Liver (tissue), 9 donors: ENCODE results near the gene DCDC1. TPM values are rescaled to one million over a fixed set of nuclear protein-coding genes. Genes with fewer than 3 reads are reported as not detected.

Source experiments
- DNase-seq: peaks from one replicate; pipeline ENCODE4 v3.0.0-alpha.2; 2017; ENCODE audit warnings: low spot score
- H3K27ac ChIP-seq, 2 donors: one replicate each; pipeline ENCODE4 v1.7.0; 2013; ENCODE audit warnings: inconsistent platforms in 2 of 2, low read length in 2 of 2, control low read depth in 1 of 2, low read depth in 1 of 2, mild to moderate bottlenecking in 1 of 2
- H3K27me3 ChIP-seq, 4 donors: one replicate each; pipeline versions ENCODE4 v1.6.1 to v1.7.0; 2013; ENCODE audit warnings: low read length in 3 of 4, inconsistent platforms in 1 of 4, mild to moderate bottlenecking in 1 of 4, moderate library complexity in 1 of 4; ENCODE audit not compliant: control insufficient read depth in 4 of 4, insufficient read depth in 4 of 4
- H3K36me3 ChIP-seq, 4 donors: one replicate each; pipeline versions ENCODE4 v1.6.1 to v1.7.0; 2013; ENCODE audit warnings: low read length in 3 of 4, mild to moderate bottlenecking in 3 of 4, low read depth in 1 of 4, moderate library complexity in 1 of 4; ENCODE audit not compliant: control insufficient read depth in 4 of 4, insufficient read depth in 3 of 4
- H3K4me1 ChIP-seq, 4 donors: one replicate each; pipeline versions ENCODE4 v1.6.1 to v1.7.0; 2013; ENCODE audit warnings: low read length in 3 of 4, mild to moderate bottlenecking in 3 of 4, moderate library complexity in 1 of 4; ENCODE audit not compliant: control insufficient read depth in 4 of 4, insufficient read depth in 4 of 4
- H3K4me3 ChIP-seq, 3 donors: one replicate each; pipeline versions ENCODE4 v1.6.1 to v1.7.0; 2013; ENCODE audit warnings: low read length in 3 of 3, control low read depth in 1 of 3, low read depth in 1 of 3, mild to moderate bottlenecking in 1 of 3
- H3K9ac ChIP-seq, 2 donors: one replicate each; pipeline ENCODE4 v1.7.0; 2013; ENCODE audit warnings: low read length in 2 of 2, mild to moderate bottlenecking in 2 of 2, moderate library complexity in 2 of 2, control low read depth in 1 of 2, low read depth in 1 of 2
- H3K9me3 ChIP-seq, 4 donors: one replicate each; pipeline versions ENCODE4 v1.6.1 to v1.7.0; 2013; ENCODE audit warnings: low read length in 3 of 4; ENCODE audit not compliant: control insufficient read depth in 4 of 4
- EGR1 ChIP-seq, 2 donors: IDR thresholded peaks; 2 replicates each; pipeline ENCODE4 v1.6.1; 2016 to 2018; ENCODE audit warnings: antibody characterized with exemption in 2 of 2, low read depth in 2 of 2
- FOXA1 ChIP-seq: IDR thresholded peaks from 2 replicates; pipeline ENCODE4 v1.6.1; 2016; ENCODE audit warnings: antibody characterized with exemption
- GABPA ChIP-seq, 2 donors: IDR thresholded peaks in 1 of 2; conservative IDR thresholded peaks in 1 of 2; 2 replicates each; pipeline ENCODE4 v1.6.1; 2016; ENCODE audit warnings: antibody characterized with exemption in 2 of 2, mild to moderate bottlenecking in 1 of 2, moderate library complexity in 1 of 2
- HNF4A ChIP-seq, 2 donors: conservative IDR thresholded peaks; 2 replicates each; pipeline ENCODE4 v1.6.1; 2016; ENCODE audit warnings: antibody characterized with exemption in 2 of 2, mild to moderate bottlenecking in 2 of 2
- JUND ChIP-seq, 2 donors: IDR thresholded peaks; 2 replicates each; pipeline ENCODE4 v1.6.1; 2016; ENCODE audit warnings: antibody characterized with exemption in 2 of 2
- RAD21 ChIP-seq, 2 donors: IDR thresholded peaks; 2 replicates each; pipeline ENCODE4 v1.6.1; 2016; ENCODE audit warnings: antibody characterized with exemption in 2 of 2, mild to moderate bottlenecking in 2 of 2
- RXRA ChIP-seq, 2 donors: IDR thresholded peaks; 2 replicates each; pipeline ENCODE4 v1.6.1; 2017 to 2018; ENCODE audit warnings: antibody characterized with exemption in 2 of 2, mild to moderate bottlenecking in 1 of 2
- SP1 ChIP-seq: IDR thresholded peaks from 2 replicates; pipeline ENCODE4 v1.6.1; 2018; ENCODE audit warnings: antibody characterized with exemption, mild to moderate bottlenecking
- TAF1 ChIP-seq: conservative IDR thresholded peaks from 2 replicates; pipeline ENCODE4 v1.6.1; 2016; ENCODE audit warnings: antibody characterized with exemption, mild to moderate bottlenecking
- YY1 ChIP-seq: IDR thresholded peaks from 2 replicates; pipeline ENCODE4 v1.6.1; 2016; ENCODE audit warnings: antibody characterized with exemption, mild to moderate bottlenecking
- WGBS: extraction: QIAGEN DNeasy Blood & Tissue Kit; methylation state at CpG from one replicate; pipeline ENCODE4 v1.1.7; 2013; 5-methylcytosine and 5-hydroxymethylcytosine counted together
- polyA plus RNA-seq, 2 donors: library from polyadenylated mRNA; stranded (reverse) in 1 of 2; unstranded in 1 of 2; fragments of 200-250 nt in 1 of 2; fragments of >200 nt in 1 of 2; fragmentation: Nextera tagmentation in 1 of 2; extraction: Ambion mirVana in 1 of 2; gene quantifications; one replicate each; pipeline versions ENCODE4 v1.2.1 to v1.2.3, GENCODE V29; 2013 to 2015
- total RNA-seq, 2 donors: library from RNA; depleted of rRNA; stranded (reverse); fragments of >200 nt; gene quantifications; one replicate each; pipeline ENCODE4 v1.2.3, GENCODE V29; 2014
- TF ChIP-seq, protein P1 (sequence below): IDR thresholded peaks from 2 replicates; pipeline ENCODE4 v1.6.1; 2016; ENCODE audit warnings: antibody characterized with exemption
- TF ChIP-seq, protein P2 (sequence below): IDR thresholded peaks from 2 replicates; pipeline ENCODE4 v1.6.1; 2016; ENCODE audit warnings: antibody characterized with exemption, mild to moderate bottlenecking
- TF ChIP-seq, protein P3 (sequence below): IDR thresholded peaks from 2 replicates; pipeline ENCODE4 v1.6.1; 2016; ENCODE audit warnings: antibody characterized with exemption
- TF ChIP-seq, protein P4 (sequence below): fragments of 150-350 bp; IDR thresholded peaks from 2 replicates; pipeline ENCODE4 v1.5.1; 2017; ENCODE audit warnings: improper control_type of control experiment, low read depth, low read length; ENCODE audit not compliant: missing input control
- TF ChIP-seq, protein P5 (sequence below): IDR thresholded peaks from 2 replicates; pipeline ENCODE4 v1.6.1; 2016; ENCODE audit warnings: antibody characterized with exemption
- donor health status: healthy.
- donor health status: healthy.
- donor health status: healthy.
- donor health status: healthy.
- donor health status: healthy.

DCDC1 gene
- total and polyA plus RNA-seq, 4 donors: 0.38 to 3.5 (median 2.0) TPM

- no peak for DNase-seq
- TF ChIP-seq, protein P1, sequence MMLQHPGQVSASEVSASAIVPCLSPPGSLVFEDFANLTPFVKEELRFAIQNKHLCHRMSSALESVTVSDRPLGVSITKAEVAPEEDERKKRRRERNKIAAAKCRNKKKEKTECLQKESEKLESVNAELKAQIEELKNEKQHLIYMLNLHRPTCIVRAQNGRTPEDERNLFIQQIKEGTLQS: no peak
- no peak for TF ChIP-seq HNF4A (conservative IDR thresholded peaks at IDR 0.05)
- TF ChIP-seq, protein P2, sequence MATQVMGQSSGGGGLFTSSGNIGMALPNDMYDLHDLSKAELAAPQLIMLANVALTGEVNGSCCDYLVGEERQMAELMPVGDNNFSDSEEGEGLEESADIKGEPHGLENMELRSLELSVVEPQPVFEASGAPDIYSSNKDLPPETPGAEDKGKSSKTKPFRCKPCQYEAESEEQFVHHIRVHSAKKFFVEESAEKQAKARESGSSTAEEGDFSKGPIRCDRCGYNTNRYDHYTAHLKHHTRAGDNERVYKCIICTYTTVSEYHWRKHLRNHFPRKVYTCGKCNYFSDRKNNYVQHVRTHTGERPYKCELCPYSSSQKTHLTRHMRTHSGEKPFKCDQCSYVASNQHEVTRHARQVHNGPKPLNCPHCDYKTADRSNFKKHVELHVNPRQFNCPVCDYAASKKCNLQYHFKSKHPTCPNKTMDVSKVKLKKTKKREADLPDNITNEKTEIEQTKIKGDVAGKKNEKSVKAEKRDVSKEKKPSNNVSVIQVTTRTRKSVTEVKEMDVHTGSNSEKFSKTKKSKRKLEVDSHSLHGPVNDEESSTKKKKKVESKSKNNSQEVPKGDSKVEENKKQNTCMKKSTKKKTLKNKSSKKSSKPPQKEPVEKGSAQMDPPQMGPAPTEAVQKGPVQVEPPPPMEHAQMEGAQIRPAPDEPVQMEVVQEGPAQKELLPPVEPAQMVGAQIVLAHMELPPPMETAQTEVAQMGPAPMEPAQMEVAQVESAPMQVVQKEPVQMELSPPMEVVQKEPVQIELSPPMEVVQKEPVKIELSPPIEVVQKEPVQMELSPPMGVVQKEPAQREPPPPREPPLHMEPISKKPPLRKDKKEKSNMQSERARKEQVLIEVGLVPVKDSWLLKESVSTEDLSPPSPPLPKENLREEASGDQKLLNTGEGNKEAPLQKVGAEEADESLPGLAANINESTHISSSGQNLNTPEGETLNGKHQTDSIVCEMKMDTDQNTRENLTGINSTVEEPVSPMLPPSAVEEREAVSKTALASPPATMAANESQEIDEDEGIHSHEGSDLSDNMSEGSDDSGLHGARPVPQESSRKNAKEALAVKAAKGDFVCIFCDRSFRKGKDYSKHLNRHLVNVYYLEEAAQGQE: no peak
- no peak for TF ChIP-seq EGR1 (IDR thresholded peaks at IDR 0.05; ENCODE audit: low read depth in 2 of 2)
- no peak for TF ChIP-seq YY1
- TF ChIP-seq, protein P3, sequence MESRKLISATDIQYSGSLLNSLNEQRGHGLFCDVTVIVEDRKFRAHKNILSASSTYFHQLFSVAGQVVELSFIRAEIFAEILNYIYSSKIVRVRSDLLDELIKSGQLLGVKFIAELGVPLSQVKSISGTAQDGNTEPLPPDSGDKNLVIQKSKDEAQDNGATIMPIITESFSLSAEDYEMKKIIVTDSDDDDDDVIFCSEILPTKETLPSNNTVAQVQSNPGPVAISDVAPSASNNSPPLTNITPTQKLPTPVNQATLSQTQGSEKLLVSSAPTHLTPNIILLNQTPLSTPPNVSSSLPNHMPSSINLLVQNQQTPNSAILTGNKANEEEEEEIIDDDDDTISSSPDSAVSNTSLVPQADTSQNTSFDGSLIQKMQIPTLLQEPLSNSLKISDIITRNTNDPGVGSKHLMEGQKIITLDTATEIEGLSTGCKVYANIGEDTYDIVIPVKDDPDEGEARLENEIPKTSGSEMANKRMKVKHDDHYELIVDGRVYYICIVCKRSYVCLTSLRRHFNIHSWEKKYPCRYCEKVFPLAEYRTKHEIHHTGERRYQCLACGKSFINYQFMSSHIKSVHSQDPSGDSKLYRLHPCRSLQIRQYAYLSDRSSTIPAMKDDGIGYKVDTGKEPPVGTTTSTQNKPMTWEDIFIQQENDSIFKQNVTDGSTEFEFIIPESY: no peak
- TF ChIP-seq, protein P4, sequence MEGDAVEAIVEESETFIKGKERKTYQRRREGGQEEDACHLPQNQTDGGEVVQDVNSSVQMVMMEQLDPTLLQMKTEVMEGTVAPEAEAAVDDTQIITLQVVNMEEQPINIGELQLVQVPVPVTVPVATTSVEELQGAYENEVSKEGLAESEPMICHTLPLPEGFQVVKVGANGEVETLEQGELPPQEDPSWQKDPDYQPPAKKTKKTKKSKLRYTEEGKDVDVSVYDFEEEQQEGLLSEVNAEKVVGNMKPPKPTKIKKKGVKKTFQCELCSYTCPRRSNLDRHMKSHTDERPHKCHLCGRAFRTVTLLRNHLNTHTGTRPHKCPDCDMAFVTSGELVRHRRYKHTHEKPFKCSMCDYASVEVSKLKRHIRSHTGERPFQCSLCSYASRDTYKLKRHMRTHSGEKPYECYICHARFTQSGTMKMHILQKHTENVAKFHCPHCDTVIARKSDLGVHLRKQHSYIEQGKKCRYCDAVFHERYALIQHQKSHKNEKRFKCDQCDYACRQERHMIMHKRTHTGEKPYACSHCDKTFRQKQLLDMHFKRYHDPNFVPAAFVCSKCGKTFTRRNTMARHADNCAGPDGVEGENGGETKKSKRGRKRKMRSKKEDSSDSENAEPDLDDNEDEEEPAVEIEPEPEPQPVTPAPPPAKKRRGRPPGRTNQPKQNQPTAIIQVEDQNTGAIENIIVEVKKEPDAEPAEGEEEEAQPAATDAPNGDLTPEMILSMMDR: no peak
- no peak overlapping the region for H3K27ac ChIP-seq
- WGBS: 88% methylated on average over 2 of the region's 2 CpGs
- H3K4me1 ChIP-seq: peaks cover 0 to 5% (median 0%) of the 10 kb centered on the region in 4 donors
- no peak overlapping the region for H3K9ac ChIP-seq
- H3K36me3 ChIP-seq: no peaks in the 10 kb centered on the region
- no peak overlapping the region for H3K4me3 ChIP-seq
- no peaks in the 10 kb centered on the region for H3K9me3 ChIP-seq
- no peaks in the 10 kb centered on the region for H3K27me3 ChIP-seq
These were observed 509.4 kb downstream of the DCDC1 start for GRCh38 chr11:30860146-30860545.

DNA sequence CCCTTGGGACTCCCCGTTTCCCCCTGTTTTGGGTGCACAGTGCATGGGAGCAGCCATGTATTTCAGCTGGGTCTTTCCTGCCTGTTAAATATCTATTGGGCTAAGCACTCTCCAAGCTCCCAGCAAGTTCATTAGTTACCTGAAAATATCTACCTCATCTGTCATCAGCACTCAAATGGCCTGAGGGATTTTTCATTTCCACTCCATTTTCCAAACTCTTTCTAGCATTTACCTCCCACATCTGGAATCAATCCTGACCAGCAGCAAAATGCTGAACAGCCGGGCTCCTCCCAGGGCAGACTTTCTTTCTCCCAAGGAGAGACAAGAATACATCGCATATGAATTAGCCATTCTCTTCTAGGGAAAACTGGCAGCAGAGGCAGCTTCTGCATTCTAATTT, 509.9 kb downstream of the DCDC1 start:
- H3K27me3 ChIP-seq: no peaks in the 10 kb centered on the region
- no peak overlapping the region for H3K4me3 ChIP-seq
- WGBS: 88% methylated on average over 3 of the region's 3 CpGs
- TF ChIP-seq, protein P5, sequence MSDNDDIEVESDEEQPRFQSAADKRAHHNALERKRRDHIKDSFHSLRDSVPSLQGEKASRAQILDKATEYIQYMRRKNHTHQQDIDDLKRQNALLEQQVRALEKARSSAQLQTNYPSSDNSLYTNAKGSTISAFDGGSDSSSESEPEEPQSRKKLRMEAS: no peak
- TF ChIP-seq YY1 (no peak), RXRA (IDR thresholded peaks at IDR 0.05) (no peak), RAD21 (IDR thresholded peaks at IDR 0.05) (no peak), EGR1 (IDR thresholded peaks at IDR 0.05; ENCODE audit: low read depth in 2 of 2) (no peak), TAF1 (no peak), JUND (IDR thresholded peaks at IDR 0.05) (no peak), SP1 (no peak), GABPA (IDR thresholded peaks at IDR 0.05 in 1 of 2, conservative IDR thresholded peaks at IDR 0.05 in 1 of 2) (no peak), HNF4A (conservative IDR thresholded peaks at IDR 0.05) (no peak), FOXA1 (no peak)
- TF ChIP-seq, protein P1: no peak
- TF ChIP-seq, protein P3: no peak
- TF ChIP-seq, protein P4: no peak

More for the DNA sequence above, 509.9 kb downstream of the DCDC1 start:
- peaks cover 0 to 5% (median 0%) of the 10 kb centered on the region in 4 donors for H3K4me1 ChIP-seq
- H3K9me3 ChIP-seq: no peaks in the 10 kb centered on the region
- no peak overlapping the region for H3K9ac ChIP-seq
- DNase-seq: no peak
- H3K36me3 ChIP-seq: no peaks in the 10 kb centered on the region
- no peak overlapping the region for H3K27ac ChIP-seq
